HG03060 (cell line): ENCODE results near the gene PSG1.
"Not testable (repeated sequence)": the region's sequence is repeated elsewhere in the genome, so short reads cannot be mapped to it uniquely, and the experiment has no call there.

ENCODE experiments used
- ATAC-seq: cut with Tn5 transposase; IDR thresholded peaks from one replicate; pipeline ENCODE4 v1.9.1; 2021; ENCODE audit warnings: low read depth, moderate number of reproducible peaks; ENCODE audit not compliant: unreplicated experiment

Gene PSG1

DNA sequence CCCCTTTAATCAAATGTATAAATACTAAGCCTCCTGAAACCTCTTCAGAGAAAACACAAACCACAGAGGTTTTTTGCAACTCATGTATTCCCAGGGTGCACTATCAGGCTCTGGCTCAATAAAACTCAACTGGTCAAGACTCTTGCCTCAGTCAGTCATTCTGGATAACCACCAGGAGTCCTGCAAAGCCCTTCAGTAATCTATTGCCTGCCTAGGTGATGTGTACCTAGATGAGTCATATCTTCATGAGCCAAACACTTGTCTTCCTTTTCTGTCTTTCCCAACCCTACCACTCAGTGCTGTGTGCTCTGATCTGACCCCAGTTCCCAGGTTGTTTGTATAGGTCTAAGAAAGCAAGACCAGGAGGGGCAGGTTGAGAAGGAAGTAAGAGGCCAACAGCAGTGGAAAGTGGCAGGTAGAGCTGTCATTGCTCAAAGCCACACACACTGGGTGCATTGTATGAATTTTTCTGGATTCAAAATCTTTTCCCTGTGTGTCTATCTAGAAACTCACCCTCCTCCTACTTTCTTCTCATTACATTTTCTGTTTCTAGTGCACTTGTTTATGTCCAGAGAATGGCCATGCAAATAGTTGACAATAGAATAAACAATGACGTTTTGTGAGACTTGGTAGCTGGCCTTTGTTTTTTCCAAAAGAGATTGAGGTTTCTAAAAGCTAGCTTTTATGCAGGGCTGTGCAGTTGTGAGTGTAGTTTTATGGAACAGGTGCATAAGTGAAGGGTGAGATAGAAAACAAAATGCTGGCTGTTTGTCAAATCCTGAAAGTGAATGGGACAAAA is 48.1 kb downstream of the PSG1 start:
- no peak for ATAC-seq

DNA sequence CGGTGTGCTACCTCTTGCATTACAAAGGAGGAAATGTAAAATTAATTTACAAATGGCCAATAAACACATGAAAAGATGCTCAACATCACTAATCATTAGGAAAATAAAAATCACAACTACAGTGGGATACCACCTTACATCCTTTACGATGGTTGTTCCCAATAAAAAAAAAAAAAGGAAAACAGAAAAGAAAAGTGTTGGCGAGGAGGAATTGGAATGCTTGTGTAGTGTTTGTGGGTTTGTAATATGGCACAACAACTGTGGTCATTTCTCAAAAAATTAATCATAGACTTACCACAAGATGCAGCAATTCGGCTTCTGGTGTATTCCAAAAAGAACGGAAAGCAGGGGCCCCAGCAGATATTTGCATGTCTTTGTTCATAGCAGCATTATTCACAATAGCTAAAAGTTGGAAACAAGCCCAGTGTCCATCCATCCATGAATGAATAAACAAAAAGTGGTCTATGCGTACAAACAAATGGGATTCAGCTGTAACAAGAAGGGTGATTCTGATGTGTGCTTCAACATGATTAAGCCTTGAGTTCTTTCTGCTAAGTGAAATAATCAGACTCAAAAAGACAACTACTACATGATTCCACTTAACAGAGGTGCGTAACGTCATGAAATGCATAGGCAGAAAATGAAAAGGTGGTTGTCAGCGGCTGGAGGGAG is 58.1 kb downstream of the PSG1 start:
- ATAC-seq: not testable (repeated sequence)

- ATAC-seq: not testable (repeated sequence)
These were observed 59.4 kb downstream of the PSG1 start for GRCh38 chr19:42819960-42820650.

- no peak for ATAC-seq
These were observed 62.6 kb downstream of the PSG1 start for GRCh38 chr19:42816894-42817293.
